GM23338 (cell line): ENCODE measurements around the gene GUCA2A. TPM values are rescaled to one million over a fixed set of nuclear protein-coding genes. Genes with fewer than 3 reads are reported as not detected.

Experiments used
- ATAC-seq: fragments of 200-7000 bp; cut with Tn5 transposase; 3 replicates; pipeline ENCODE4 v1.9.1; 2020
- DNase-seq: peaks from one replicate; pipeline ENCODE4 v3.0.0-alpha.2; 2015; ENCODE audit warnings: low spot score
- H2AFZ ChIP-seq: fragments of 200-600 bp; sonication (generic); 2 replicates; pipeline ENCODE4 v1.8.0; 2016; ENCODE audit warnings: antibody characterized with exemption, mild to moderate bottlenecking, moderate library complexity
- H3F3A ChIP-seq: fragments of 200-600 bp; sonication (generic); replicated peaks from 2 replicates; pipeline ENCODE4 v1.8.0; 2017; ENCODE audit warnings: antibody characterized with exemption, mixed run types, low read depth
- H3K27ac ChIP-seq: fragments of 200-600 bp; sonication (generic); 2 replicates; pipeline ENCODE4 v1.6.1; 2016; ENCODE audit warnings: low read depth
- H3K27me3 ChIP-seq: fragments of 200-600 bp; sonication (generic); 2 replicates; pipeline ENCODE4 v1.8.0; 2016; ENCODE audit warnings: mild to moderate bottlenecking, mixed run types, moderate library complexity; ENCODE audit not compliant: insufficient read depth
- H3K36me3 ChIP-seq: fragments of 200-600 bp; sonication (generic); 2 replicates; pipeline ENCODE4 v1.8.0; 2016; ENCODE audit warnings: mild to moderate bottlenecking; ENCODE audit not compliant: insufficient read depth
- H3K4me1 ChIP-seq: fragments of 200-600 bp; sonication (generic); 2 replicates; pipeline ENCODE4 v1.8.0; 2016; ENCODE audit warnings: mild to moderate bottlenecking, moderate library complexity; ENCODE audit not compliant: insufficient read depth
- H3K4me2 ChIP-seq: fragments of 200-600 bp; sonication (generic); 2 replicates; pipeline ENCODE4 v1.7.1; 2017; ENCODE audit warnings: mixed run types
- H3K4me3 ChIP-seq: fragments of 200-600 bp; sonication (generic); 2 replicates; pipeline ENCODE4 v1.6.1; 2016; ENCODE audit warnings: mixed run types
- H3K79me2 ChIP-seq: fragments of 200-600 bp; sonication (generic); replicated peaks from 2 replicates; pipeline ENCODE4 v1.8.0; 2017; ENCODE audit warnings: mild to moderate bottlenecking; ENCODE audit not compliant: insufficient read depth
- H3K9me2 ChIP-seq: fragments of 200-600 bp; sonication (generic); 2 replicates; pipeline ENCODE4 v1.8.0; 2017; ENCODE audit not compliant: insufficient read depth
- H4K20me1 ChIP-seq: fragments of 200-600 bp; sonication (generic); replicated peaks from 2 replicates; pipeline ENCODE4 v1.8.0; 2017; ENCODE audit warnings: mild to moderate bottlenecking; ENCODE audit not compliant: insufficient read depth
- H3K27ac Mint-ChIP-seq: 2 replicates; pipeline ENCODE4 v1.8.0; 2020; ENCODE audit warnings: inconsistent platforms, mild to moderate bottlenecking, moderate library complexity, mixed read lengths
- H3K27me3 Mint-ChIP-seq: 3 replicates; pipeline ENCODE4 v1.8.0; 2022; ENCODE audit warnings: low read depth, mild to moderate bottlenecking, moderate library complexity, mixed read lengths, inconsistent platforms; ENCODE audit not compliant: insufficient read depth, poor library complexity
- H3K36me3 Mint-ChIP-seq: 3 replicates; pipeline ENCODE4 v1.8.0; 2021; ENCODE audit warnings: low read depth, mild to moderate bottlenecking, inconsistent platforms, moderate library complexity, mixed read lengths
- H3K4me1 Mint-ChIP-seq: 3 replicates; pipeline ENCODE4 v1.8.0; 2020; ENCODE audit warnings: mild to moderate bottlenecking, inconsistent platforms, mixed read lengths
- H3K4me3 Mint-ChIP-seq: 3 replicates; pipeline ENCODE4 v1.8.0; 2021; ENCODE audit warnings: moderate library complexity, mild to moderate bottlenecking, inconsistent platforms, mixed read lengths
- H3K9me3 Mint-ChIP-seq: 3 replicates; pipeline ENCODE4 v1.8.0; 2020; ENCODE audit warnings: moderate library complexity, mild to moderate bottlenecking, inconsistent platforms, mixed read lengths
- EZH2 ChIP-seq: fragments of 200-600 bp; sonication (generic); IDR thresholded peaks from one replicate; pipeline ENCODE4 v1.8.0; 2017; ENCODE audit warnings: antibody characterized with exemption, mild to moderate bottlenecking, low read depth; ENCODE audit not compliant: unreplicated experiment
- STAT1 ChIP-seq: IDR thresholded peaks from one replicate; pipeline ENCODE4 v1.6.1; 2016; ENCODE audit warnings: antibody characterized with exemption; ENCODE audit not compliant: unreplicated experiment
- ZNF114 ChIP-seq: fragments of 250-450 bp; sonication (Bioruptor Pico); IDR thresholded peaks from 2 replicates; pipeline ENCODE4 v1.5.0; 2020; ENCODE audit warnings: mild to moderate bottlenecking, moderate library complexity
- polyA plus RNA-seq: library from polyadenylated mRNA; unstranded; fragments of >200 nt; fragmentation: Nextera tagmentation; extraction: Ambion mirVana; gene quantifications from 2 replicates; pipeline ENCODE4 v1.2.1, GENCODE V29; 2016
- total RNA-seq: library from RNA; depleted of rRNA; stranded (reverse); fragments of >200 nt; shearing (Covaris generic); gene quantifications from 2 replicates; pipeline ENCODE4 v1.2.3, GENCODE V29; 2014
- TF ChIP-seq, protein P1 (sequence below): fragments of 250-450 bp; sonication (Bioruptor Pico); IDR thresholded peaks from 2 replicates; pipeline ENCODE4 v1.5.0; 2020; ENCODE audit warnings: mild to moderate bottlenecking, moderate library complexity
- TF ChIP-seq, protein P2 (sequence below): IDR thresholded peaks from 2 replicates; pipeline ENCODE4 v1.6.1; 2016; ENCODE audit warnings: antibody characterized with exemption

Gene GUCA2A
- total and polyA plus RNA-seq, 2 experiments from 2014 or later: not detected

DNA sequence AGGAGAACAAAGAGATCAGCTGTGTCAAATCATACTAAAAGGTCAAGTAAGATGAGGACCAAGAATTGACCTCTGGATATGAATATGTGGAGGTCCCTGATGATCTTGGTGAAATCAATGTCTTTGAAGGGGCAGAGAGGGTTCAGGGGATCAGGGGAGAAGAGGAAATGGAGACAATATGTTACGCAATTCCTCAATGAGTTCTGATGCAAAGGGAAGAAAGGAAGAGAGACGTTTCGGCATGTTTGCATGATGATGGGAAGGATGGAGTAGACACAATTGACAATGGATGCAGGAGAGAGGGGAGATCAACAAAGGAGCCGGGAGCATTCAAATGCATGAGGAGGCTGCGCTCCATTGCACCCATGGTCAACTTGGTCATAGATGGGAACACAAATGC lies 47.3 kb downstream of the GUCA2A start:
- no peak for ATAC-seq
- peaks cover 14% of the 10 kb centered on the region for H3K4me1 Mint-ChIP-seq
- Histone ChIP-seq H3K27me3 (no peaks in the 10 kb centered on the region), H3K79me2 (no peaks in the 10 kb centered on the region), H3K36me3 (no peaks in the 10 kb centered on the region), H4K20me1 (no peaks in the 10 kb centered on the region), H3K4me2 (peak overlapping the region; percentile 46; the same call in 1 of the 2 replicates), H3K4me1 (peaks cover 17% of the 10 kb centered on the region), H3K9me2 (no peaks in the 10 kb centered on the region; the same call in 1 of the 2 replicates), H3F3A (no peaks in the 10 kb centered on the region), H3K27ac (no peak overlapping the region), H2AFZ (peak overlapping the region; percentile 92; the same call in 1 of the 2 replicates), H3K4me3 (no peak overlapping the region)
- no peak overlapping the region for H3K4me3 Mint-ChIP-seq
- H3K9me3 Mint-ChIP-seq: peaks cover 9% of the 10 kb centered on the region; the same call in 2 of the 3 replicates
- peaks cover 3% of the 10 kb centered on the region for H3K27me3 Mint-ChIP-seq
- no peak overlapping the region for H3K27ac Mint-ChIP-seq
- no peak for TF ChIP-seq ZNF114 (CRISPR knock-in tag)
- TF ChIP-seq STAT1: no peak
- TF ChIP-seq, protein P1, sequence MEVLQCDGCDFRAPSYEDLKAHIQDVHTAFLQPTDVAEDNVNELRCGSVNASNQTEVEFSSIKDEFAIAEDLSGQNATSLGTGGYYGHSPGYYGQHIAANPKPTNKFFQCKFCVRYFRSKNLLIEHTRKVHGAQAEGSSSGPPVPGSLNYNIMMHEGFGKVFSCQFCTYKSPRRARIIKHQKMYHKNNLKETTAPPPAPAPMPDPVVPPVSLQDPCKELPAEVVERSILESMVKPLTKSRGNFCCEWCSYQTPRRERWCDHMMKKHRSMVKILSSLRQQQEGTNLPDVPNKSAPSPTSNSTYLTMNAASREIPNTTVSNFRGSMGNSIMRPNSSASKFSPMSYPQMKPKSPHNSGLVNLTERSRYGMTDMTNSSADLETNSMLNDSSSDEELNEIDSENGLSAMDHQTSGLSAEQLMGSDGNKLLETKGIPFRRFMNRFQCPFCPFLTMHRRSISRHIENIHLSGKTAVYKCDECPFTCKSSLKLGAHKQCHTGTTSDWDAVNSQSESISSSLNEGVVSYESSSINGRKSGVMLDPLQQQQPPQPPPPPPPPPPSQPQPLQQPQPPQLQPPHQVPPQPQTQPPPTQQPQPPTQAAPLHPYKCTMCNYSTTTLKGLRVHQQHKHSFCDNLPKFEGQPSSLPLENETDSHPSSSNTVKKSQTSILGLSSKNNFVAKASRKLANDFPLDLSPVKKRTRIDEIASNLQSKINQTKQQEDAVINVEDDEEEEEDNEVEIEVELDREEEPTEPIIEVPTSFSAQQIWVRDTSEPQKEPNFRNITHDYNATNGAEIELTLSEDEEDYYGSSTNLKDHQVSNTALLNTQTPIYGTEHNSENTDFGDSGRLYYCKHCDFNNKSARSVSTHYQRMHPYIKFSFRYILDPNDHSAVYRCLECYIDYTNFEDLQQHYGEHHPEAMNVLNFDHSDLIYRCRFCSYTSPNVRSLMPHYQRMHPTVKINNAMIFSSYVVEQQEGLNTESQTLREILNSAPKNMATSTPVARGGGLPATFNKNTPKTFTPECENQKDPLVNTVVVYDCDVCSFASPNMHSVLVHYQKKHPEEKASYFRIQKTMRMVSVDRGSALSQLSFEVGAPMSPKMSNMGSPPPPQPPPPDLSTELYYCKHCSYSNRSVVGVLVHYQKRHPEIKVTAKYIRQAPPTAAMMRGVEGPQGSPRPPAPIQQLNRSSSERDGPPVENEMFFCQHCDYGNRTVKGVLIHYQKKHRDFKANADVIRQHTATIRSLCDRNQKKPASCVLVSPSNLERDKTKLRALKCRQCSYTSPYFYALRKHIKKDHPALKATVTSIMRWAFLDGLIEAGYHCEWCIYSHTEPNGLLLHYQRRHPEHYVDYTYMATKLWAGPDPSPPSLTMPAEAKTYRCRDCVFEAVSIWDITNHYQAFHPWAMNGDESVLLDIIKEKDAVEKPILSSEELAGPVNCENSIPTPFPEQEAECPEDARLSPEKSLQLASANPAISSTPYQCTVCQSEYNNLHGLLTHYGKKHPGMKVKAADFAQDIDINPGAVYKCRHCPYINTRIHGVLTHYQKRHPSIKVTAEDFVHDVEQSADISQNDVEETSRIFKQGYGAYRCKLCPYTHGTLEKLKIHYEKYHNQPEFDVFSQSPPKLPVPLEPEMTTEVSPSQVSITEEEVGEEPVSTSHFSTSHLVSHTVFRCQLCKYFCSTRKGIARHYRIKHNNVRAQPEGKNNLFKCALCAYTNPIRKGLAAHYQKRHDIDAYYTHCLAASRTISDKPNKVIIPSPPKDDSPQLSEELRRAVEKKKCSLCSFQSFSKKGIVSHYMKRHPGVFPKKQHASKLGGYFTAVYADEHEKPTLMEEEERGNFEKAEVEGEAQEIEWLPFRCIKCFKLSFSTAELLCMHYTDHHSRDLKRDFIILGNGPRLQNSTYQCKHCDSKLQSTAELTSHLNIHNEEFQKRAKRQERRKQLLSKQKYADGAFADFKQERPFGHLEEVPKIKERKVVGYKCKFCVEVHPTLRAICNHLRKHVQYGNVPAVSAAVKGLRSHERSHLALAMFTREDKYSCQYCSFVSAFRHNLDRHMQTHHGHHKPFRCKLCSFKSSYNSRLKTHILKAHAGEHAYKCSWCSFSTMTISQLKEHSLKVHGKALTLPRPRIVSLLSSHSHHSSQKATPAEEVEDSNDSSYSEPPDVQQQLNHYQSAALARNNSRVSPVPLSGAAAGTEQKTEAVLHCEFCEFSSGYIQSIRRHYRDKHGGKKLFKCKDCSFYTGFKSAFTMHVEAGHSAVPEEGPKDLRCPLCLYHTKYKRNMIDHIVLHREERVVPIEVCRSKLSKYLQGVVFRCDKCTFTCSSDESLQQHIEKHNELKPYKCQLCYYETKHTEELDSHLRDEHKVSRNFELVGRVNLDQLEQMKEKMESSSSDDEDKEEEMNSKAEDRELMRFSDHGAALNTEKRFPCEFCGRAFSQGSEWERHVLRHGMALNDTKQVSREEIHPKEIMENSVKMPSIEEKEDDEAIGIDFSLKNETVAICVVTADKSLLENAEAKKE (CRISPR knock-in tag): no peak
- no peak for TF ChIP-seq EZH2
- TF ChIP-seq, protein P2, sequence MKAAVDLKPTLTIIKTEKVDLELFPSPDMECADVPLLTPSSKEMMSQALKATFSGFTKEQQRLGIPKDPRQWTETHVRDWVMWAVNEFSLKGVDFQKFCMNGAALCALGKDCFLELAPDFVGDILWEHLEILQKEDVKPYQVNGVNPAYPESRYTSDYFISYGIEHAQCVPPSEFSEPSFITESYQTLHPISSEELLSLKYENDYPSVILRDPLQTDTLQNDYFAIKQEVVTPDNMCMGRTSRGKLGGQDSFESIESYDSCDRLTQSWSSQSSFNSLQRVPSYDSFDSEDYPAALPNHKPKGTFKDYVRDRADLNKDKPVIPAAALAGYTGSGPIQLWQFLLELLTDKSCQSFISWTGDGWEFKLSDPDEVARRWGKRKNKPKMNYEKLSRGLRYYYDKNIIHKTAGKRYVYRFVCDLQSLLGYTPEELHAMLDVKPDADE: no peak
- no peaks in the 10 kb centered on the region; the same call in 2 of the 3 replicates for H3K36me3 Mint-ChIP-seq
- peak; percentile 6 for DNase-seq
